GM12878 (cell line): ENCODE results near the gene RERE. TPM values are rescaled to one million over a fixed set of nuclear protein-coding genes. Genes with fewer than 3 reads are reported as not detected.

ENCODE experiments used
- ATAC-seq: fragments of 200-7000 bp; cut with Tn5 transposase; 3 replicates; pipeline ENCODE4 v1.9.1; 2020; ENCODE audit warnings: mild to moderate bottlenecking, moderate library complexity
- BruUV-seq: library from RNA; stranded (reverse); fragments of 400-500 nt; replicated peaks from 2 replicates; lab custom pipeline; 2021; lab: Mats Ljungman, UMichigan
- CTCF ChIA-PET: fragments of 300-600 bp; sonication (Branson Sonifier 250); formaldehyde crosslinking; extraction: SDS; loops from one replicate; lab custom pipeline; 2021; ENCODE audit warnings: inconsistent platforms; lab: Yijun Ruan, JAX
- POLR2A ChIA-PET: fragments of 350-600 bp; formaldehyde crosslinking; extraction: SDS; loops from one replicate; lab custom pipeline; 2021; ENCODE audit warnings: inconsistent platforms; lab: Charles Lee
- RAD21 ChIA-PET: fragments of 300-600 bp; sonication (Branson Sonifier 250); formaldehyde crosslinking; loops from one replicate; lab custom pipeline; 2023; ENCODE audit warnings: antibody characterized with exemption; ENCODE audit not compliant: unreplicated experiment; lab: Charles Lee
- SMC1A ChIA-PET: fragments of 300-600 bp; sonication (Branson Sonifier 250); formaldehyde crosslinking; loops from one replicate; lab custom pipeline; 2023; ENCODE audit not compliant: unreplicated experiment, uncharacterized antibody; lab: Charles Lee
- DNase-seq: peaks from one replicate; pipeline ENCODE4 v3.0.0-alpha.2; 2011; ENCODE audit warnings: low read depth, low spot score
- FAIRE-seq: peaks from 3 replicates; lab custom pipeline; 2011; peaks lifted over from hg19 to GRCh38; lab: Jason Lieb, UNC
- H2AFZ ChIP-seq: 2 replicates; pipeline ENCODE4 v1.6.0; 2011; ENCODE audit warnings: low read depth, low read length, control low read depth; ENCODE audit not compliant: control insufficient read depth
- H3K27ac ChIP-seq: 2 replicates; pipeline ENCODE4 v1.5.1; 2011; ENCODE audit warnings: control low read depth; ENCODE audit not compliant: control insufficient read depth, insufficient read depth
- H3K27me3 ChIP-seq, 2 experiments: replicated peaks in 1 of 2; 2 replicates each; pipeline versions ENCODE4 v1.6.0 to v1.6.1; 2011; ENCODE audit warnings: low read length in 1 of 2; ENCODE audit not compliant: control insufficient read depth in 2 of 2, insufficient read depth in 2 of 2
- H3K36me3 ChIP-seq, 2 experiments: 2 replicates each; pipeline ENCODE4 v1.5.1; 2011; ENCODE audit warnings: low read length in 1 of 2; ENCODE audit not compliant: control insufficient read depth in 2 of 2, insufficient read depth in 2 of 2
- H3K4me1 ChIP-seq: 2 replicates; pipeline ENCODE4 v1.6.1; 2011; ENCODE audit warnings: mild to moderate bottlenecking, low read length, moderate library complexity, mixed read lengths; ENCODE audit not compliant: control insufficient read depth, insufficient read depth
- H3K4me2 ChIP-seq: 2 replicates; pipeline ENCODE4 v1.6.0; 2011; ENCODE audit warnings: control low read depth; ENCODE audit not compliant: control insufficient read depth, insufficient read depth
- H3K4me3 ChIP-seq: fragments of 200-600 bp; sonication (generic); 2 replicates; pipeline ENCODE4 v1.5.1; 2016
- H3K79me2 ChIP-seq: 2 replicates; pipeline ENCODE4 v1.6.0; 2011; ENCODE audit warnings: low read length; ENCODE audit not compliant: control insufficient read depth, insufficient read depth
- H3K9ac ChIP-seq: 2 replicates; pipeline ENCODE4 v1.8.0; 2011; ENCODE audit warnings: low read length, control low read depth, mixed read lengths; ENCODE audit not compliant: control insufficient read depth, insufficient read depth
- H3K9me3 ChIP-seq: replicated peaks from 3 replicates; pipeline ENCODE4 v1.5.1; 2011; ENCODE audit warnings: mild to moderate bottlenecking, low read length; ENCODE audit not compliant: control insufficient read depth, insufficient read depth
- H4K20me1 ChIP-seq: 2 replicates; pipeline ENCODE4 v1.6.0; 2011; ENCODE audit not compliant: control insufficient read depth, insufficient read depth
- ATF7 ChIP-seq: fragments of 450-650 bp; IDR thresholded peaks from 2 replicates; pipeline ENCODE4 v1.6.1; 2016; ENCODE audit warnings: low read depth, mild to moderate bottlenecking
- CBX3 ChIP-seq: fragments of 200-600 bp; sonication (generic); IDR thresholded peaks from 2 replicates; pipeline ENCODE4 v1.6.1; 2016; ENCODE audit warnings: low read depth, borderline replicate concordance
- E2F4 ChIP-seq: IDR thresholded peaks from 2 replicates; pipeline ENCODE4 v1.6.1; 2012; ENCODE audit warnings: low read depth, low read length, improper control_type of control experiment
- EP300 ChIP-seq, 2 experiments: fragments of 150-350 bp in 1 of 2; IDR thresholded peaks; 2 replicates each; pipeline ENCODE4 v1.6.1; 2011 to 2012; ENCODE audit warnings: low read depth in 2 of 2, low read length in 2 of 2, borderline replicate concordance in 1 of 2, improper control_type of control experiment in 1 of 2, inconsistent platforms in 1 of 2; ENCODE audit not compliant: control insufficient read depth in 1 of 2
- GATAD2B ChIP-seq: fragments of 450-650 bp; conservative IDR thresholded peaks from 2 replicates; pipeline ENCODE4 v1.6.1; 2017; ENCODE audit warnings: low read depth, mild to moderate bottlenecking, moderate library complexity
- JUNB ChIP-seq: IDR thresholded peaks from 2 replicates; pipeline ENCODE4 v1.6.1; 2016; ENCODE audit warnings: antibody characterized with exemption, mild to moderate bottlenecking
- NR2F1 ChIP-seq: fragments of 450-650 bp; conservative IDR thresholded peaks from 2 replicates; pipeline ENCODE4 v1.6.1; 2017; ENCODE audit warnings: mild to moderate bottlenecking
- PAX8 ChIP-seq: fragments of 450-650 bp; IDR thresholded peaks from 2 replicates; pipeline ENCODE4 v1.6.1; 2017; ENCODE audit warnings: mild to moderate bottlenecking, moderate library complexity
- POLR2A ChIP-seq: IDR thresholded peaks from 2 replicates; pipeline ENCODE4 v1.6.1; 2011; ENCODE audit warnings: low read depth, mild to moderate bottlenecking, low read length
- POLR2AphosphoS2 ChIP-seq: IDR thresholded peaks from 2 replicates; pipeline ENCODE4 v1.6.1; 2011; ENCODE audit warnings: low read depth, mild to moderate bottlenecking, low read length, improper control_type of control experiment, moderate library complexity
- POU2F2 ChIP-seq: IDR thresholded peaks from 3 replicates; pipeline ENCODE4 v1.6.1; 2011; ENCODE audit warnings: low read depth, mild to moderate bottlenecking, low read length, borderline replicate concordance
- RAD21 ChIP-seq: IDR thresholded peaks from 2 replicates; pipeline ENCODE4 v1.6.1; 2011; ENCODE audit warnings: mild to moderate bottlenecking, low read depth, low read length, moderate library complexity; ENCODE audit not compliant: insufficient read depth
- REST ChIP-seq: IDR thresholded peaks from 2 replicates; pipeline ENCODE4 v1.6.1; 2012; ENCODE audit warnings: mild to moderate bottlenecking, low read depth, low read length
- SMC3 ChIP-seq: IDR thresholded peaks from 2 replicates; pipeline ENCODE4 v1.6.1; 2011; ENCODE audit warnings: low read length, improper control_type of control experiment, borderline replicate concordance
- ZNF274 ChIP-seq: IDR thresholded peaks from one replicate; pipeline ENCODE4 v1.8.0; 2011; ENCODE audit not compliant: insufficient read length, insufficient read depth
- WGBS: methylation state at CpG from one replicate; pipeline ENCODE4 v1.1.6; 2016; ENCODE audit warnings: low lambda C conversion rate; ENCODE audit not compliant: insufficient replicate concordance, insufficient coverage; ENCODE audit errors: missing lambda C conversion rate; 5-methylcytosine and 5-hydroxymethylcytosine counted together
- in situ Hi-C: fragments of 300-500 bp; cut with MboI; formaldehyde crosslinking; loops from 9 replicates; pipeline ENCODE4 v1.14.3; 2018; ENCODE audit warnings: mixed read lengths
- intact Hi-C: fragments of 100-400 bp; cut with micrococcal nuclease; formaldehyde crosslinking; loops from one replicate; pipeline ENCODE4 v1.14.2; 2022; ENCODE audit not compliant: unreplicated experiment
- polyA plus RNA-seq, 11 experiments: library from polyadenylated mRNA; depleted of rRNA in 4 of 11; unstranded in 6 of 11; stranded (reverse) in 5 of 11; fragments of >200 nt; fragmentation: Nextera tagmentation in 4 of 11; fragmentation: Illumina TruSeq in 1 of 11; extraction: Ambion mirVana in 4 of 11; extraction: Trizol in 1 of 11; gene quantifications; 1 replicate in 1 of 11; 2 replicates in 10 of 11; pipeline versions ENCODE4 v1.2.1 to v1.2.3, GENCODE V29; 2011 to 2016; ENCODE audit warnings: inconsistent platforms in 2 of 11, missing spikeins in 2 of 11, low read depth in 1 of 11
- total RNA-seq, 4 experiments: library from RNA; depleted of rRNA in 3 of 4; stranded (reverse); fragments of >200 nt in 3 of 4; fragmentation: Illumina TruSeq in 1 of 4; extraction: Trizol in 1 of 4; gene quantifications; 2 replicates each; pipeline versions ENCODE4 v1.2.1 to v1.2.3, GENCODE V29; 2013 to 2021
- TF ChIP-seq, protein P1 (sequence below): fragments of 450-650 bp; formaldehyde crosslinking; IDR thresholded peaks from 2 replicates; pipeline ENCODE4 v1.5.0; 2022; ENCODE audit warnings: mild to moderate bottlenecking, missing genetic modification characterization

RERE gene
- total and polyA plus RNA-seq, 10 of the 15 experiments (the other 5 are each of a cell fraction or from before 2014, with no cell fraction given), result 5.2 to 60.5 (median 20.2) TPM

GRCh38 chr1:8329439-8329838 lies 488.0 kb downstream of the RERE start:
- Histone ChIP-seq H3K4me2 (no peak overlapping the region), H3K27ac (no peak overlapping the region), H3K27me3 (no peaks in the 10 kb centered on the region; a peak in 1 of 4 replicates), H2AFZ (no peak overlapping the region), H4K20me1 (no peaks in the 10 kb centered on the region), H3K36me3 (no peaks in the 10 kb centered on the region), H3K79me2 (no peaks in the 10 kb centered on the region), H3K4me1 (no peaks in the 10 kb centered on the region), H3K9ac (no peak overlapping the region), H3K9me3 (no peaks in the 10 kb centered on the region), H3K4me3 (no peak overlapping the region)
- ATAC-seq, result no peak
- CTCF ChIA-PET, result interaction anchor here (2.5 kb wide), 1 partner anchor 314 kb away, joined by 7 read pairs; no protein-coding TSS in a partner anchor
- RAD21 ChIA-PET, result no interaction called here
- SMC1A ChIA-PET, result no interaction called here
- WGBS, result 52% methylated on average over 9 of the region's 12 CpGs
- no peak for FAIRE-seq
- POLR2A ChIA-PET, result no interaction called here
- in situ Hi-C loops, result no loop called here
- no TSS peak for BruUV-seq
- DNase-seq, result no peak
- intact Hi-C loops, result no loop called here
- TF ChIP-seq GATAD2B, result no peak
- no peak for TF ChIP-seq SMC3
- TF ChIP-seq NR2F1, result no peak
- no peak for TF ChIP-seq EP300 (IDR thresholded peaks at IDR 0.05; ENCODE audit: borderline replicate concordance in 1 of 2, control insufficient read depth in 1 of 2, low read depth in 2 of 2, low read length in 2 of 2)
- TF ChIP-seq ZNF274, result no peak
- no peak for TF ChIP-seq POLR2A
- TF ChIP-seq E2F4, result no peak
- no peak for TF ChIP-seq ATF7
- no peak for TF ChIP-seq PAX8
- no peak for TF ChIP-seq JUNB
- TF ChIP-seq, protein P1, sequence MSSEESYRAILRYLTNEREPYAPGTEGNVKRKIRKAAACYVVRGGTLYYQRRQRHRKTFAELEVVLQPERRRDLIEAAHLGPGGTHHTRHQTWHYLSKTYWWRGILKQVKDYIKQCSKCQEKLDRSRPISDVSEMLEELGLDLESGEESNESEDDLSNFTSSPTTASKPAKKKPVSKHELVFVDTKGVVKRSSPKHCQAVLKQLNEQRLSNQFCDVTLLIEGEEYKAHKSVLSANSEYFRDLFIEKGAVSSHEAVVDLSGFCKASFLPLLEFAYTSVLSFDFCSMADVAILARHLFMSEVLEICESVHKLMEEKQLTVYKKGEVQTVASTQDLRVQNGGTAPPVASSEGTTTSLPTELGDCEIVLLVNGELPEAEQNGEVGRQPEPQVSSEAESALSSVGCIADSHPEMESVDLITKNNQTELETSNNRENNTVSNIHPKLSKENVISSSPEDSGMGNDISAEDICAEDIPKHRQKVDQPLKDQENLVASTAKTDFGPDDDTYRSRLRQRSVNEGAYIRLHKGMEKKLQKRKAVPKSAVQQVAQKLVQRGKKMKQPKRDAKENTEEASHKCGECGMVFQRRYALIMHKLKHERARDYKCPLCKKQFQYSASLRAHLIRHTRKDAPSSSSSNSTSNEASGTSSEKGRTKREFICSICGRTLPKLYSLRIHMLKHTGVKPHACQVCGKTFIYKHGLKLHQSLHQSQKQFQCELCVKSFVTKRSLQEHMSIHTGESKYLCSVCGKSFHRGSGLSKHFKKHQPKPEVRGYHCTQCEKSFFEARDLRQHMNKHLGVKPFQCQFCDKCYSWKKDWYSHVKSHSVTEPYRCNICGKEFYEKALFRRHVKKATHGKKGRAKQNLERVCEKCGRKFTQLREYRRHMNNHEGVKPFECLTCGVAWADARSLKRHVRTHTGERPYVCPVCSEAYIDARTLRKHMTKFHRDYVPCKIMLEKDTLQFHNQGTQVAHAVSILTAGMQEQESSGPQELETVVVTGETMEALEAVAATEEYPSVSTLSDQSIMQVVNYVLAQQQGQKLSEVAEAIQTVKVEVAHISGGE, result no peak
- TF ChIP-seq POLR2AphosphoS2, result no peak
- no peak for TF ChIP-seq RAD21
- no peak for TF ChIP-seq POU2F2
- no peak for TF ChIP-seq REST
- TF ChIP-seq CBX3, result no peak
